Stimulated activated CD4-positive, alpha-beta T cell treated with anti-CD3 and anti-CD28 coated beads, Interleukin-2, amount 100 ng/mL, for 48 hours (primary cell): ENCODE data around the gene FPR1.
"Not testable (repeated sequence)": the region's sequence is repeated elsewhere in the genome, so short reads cannot be mapped to it uniquely, and the experiment has no call there.

Experiments
- DNase-seq, 2 donors: peaks; one replicate each; pipeline ENCODE4 v3.0.0-alpha.2; 2020

FPR1 gene

DNA sequence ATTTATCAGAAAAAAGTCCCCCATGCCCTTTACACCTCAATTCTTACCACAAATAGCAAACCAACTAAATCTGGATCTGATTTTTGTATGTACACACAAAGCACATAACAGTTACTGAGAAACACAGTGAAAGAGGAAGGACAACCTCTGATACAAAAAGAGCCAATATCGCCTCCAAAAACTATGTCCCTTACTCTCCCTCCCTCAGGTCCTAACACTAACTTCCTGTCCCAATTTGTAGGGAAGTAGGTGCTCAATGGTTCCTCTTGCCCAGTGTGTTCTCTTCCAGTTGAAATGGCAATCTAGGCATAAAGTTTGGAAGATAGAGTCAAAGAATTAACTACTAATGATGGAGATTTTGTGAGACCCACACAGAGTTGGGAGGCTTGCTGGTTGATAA, 27.5 kb upstream of the FPR1 start:
- DNase-seq: no peak

DNA sequence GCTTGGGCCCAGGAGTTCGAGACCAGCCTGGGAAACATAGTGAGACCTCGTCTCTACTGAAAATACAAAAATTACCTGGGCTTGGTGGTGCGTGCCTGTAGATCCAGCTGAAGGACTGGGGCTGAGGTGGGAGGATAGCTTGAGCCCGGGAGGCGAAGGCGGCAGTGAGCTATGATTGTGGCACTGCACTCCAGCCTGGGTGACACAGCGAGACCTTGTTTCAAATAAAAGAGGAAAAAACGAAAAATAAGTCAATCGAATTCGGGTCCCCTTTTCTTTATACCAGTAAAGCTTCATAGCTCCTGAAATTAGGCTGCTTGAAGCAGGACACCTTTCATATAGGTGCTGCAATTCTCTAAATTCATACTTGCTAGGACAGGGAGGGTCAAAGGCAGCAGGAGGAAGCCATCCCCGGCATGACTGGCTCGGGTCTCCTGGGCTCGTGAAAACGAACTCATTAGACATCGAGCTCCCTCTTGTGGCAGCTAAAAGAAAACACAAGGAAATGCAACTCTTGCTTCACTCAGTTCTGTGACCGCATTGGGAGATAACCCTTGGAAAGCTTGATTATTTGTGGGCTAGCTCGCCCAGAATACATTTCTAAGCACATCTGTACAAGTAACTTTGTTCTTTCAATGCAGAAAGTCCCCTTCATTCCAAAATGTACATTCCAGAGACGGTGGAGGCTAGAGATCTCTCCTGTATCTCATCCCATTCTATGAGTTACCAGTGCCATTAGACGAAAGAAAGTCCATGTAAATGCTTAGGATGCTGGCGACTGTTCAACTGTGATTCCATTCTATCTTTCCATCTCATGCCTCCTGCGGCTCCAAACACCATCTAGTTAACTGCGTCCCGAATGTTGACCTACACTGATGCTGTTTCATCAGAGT, 26.1 kb upstream of the FPR1 start:
- DNase-seq: peak; percentile 19 to 40

DNA sequence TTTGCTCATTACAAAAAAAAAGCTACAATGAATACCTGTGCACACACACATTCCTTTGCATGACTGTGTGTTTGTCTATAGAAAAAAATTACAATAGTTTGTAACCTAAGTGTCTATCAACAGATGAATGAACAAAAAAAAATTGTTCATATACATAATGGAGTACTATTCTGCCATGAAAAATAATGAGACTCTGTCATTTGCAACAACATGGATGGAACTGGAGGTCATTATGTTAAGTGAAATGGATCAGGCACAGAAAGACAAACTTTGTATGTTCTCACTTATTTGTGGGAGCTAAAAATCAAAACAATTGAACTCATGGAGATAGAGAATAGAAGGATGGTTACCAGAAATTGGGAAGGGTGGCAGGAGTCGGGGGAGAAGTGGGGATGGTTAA, 24.9 kb upstream of the FPR1 start:
- DNase-seq: not testable (repeated sequence)

DNA sequence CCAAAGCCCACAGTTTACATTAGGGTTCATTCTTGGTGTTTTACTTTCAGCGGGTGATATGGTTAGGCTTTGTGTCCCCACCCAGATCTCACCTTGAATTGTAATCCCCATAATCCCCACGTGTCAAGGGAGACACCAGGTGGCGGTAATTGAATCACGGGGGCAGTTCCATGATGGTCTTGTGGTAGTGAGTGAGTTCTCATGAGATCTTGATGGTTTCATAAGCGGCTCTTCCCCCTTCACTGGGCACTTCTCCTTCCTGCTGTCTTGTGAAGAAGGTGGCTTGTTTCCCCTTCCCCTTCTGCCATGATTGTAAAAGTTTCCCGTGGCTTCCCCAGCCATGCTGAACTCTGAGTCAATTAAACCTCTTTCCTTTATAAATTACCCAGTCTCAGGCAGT, 21.3 kb upstream of the FPR1 start:
- DNase-seq: no peak

DNA sequence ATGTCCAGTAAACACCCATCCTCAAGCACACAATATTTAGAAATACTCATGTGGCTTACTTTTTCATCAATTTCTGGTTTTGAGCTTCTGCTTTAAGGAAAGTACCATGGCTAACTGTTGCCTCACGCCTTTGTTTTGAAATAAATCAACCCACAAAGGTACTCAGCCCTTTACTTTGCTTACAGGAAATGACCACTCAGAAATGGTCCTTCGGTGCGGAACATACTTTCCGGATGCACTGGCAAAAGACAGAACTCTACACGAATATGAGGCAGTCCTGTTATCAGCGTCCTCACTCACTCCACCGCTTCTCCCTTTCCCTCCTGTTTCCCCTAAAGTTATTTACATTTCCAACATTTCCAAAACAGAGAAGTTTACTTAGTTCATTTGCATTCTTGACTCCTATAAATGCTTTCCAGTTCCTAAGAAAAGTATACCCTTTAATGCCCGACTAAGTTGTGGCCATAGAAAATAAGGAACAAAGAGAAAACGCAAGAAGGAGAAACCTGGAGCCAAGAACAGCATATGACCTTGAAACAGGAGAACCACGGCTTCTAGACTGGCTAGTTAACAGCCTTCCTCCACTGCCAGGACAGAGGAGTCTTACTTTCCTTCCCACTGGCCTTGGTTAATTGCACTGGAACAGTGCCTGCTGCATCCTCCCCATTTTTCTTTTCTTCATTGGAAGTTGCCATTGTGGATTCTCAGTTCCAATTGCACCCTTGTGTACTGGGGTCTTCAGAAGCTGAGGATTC, 19.9 kb upstream of the FPR1 start:
- no peak for DNase-seq

DNA sequence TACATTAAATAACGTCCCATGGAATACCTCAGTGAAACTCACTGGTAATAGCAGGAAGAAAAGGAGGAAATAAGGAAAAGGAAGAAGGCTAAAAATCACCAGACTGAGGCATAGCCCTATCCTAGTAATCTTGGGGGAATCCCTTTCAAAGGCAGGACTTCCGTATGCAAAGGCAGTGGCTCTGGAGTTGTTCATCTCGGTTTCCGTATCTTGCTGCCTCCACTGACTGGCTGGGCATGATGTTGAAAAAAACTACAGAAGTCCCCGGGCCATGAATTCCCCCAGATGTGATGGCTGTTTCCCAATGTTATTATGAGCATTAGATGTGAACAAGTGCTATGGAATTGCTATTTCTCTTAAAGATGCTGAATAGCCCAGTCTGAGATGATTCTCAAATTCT, 14.8 kb upstream of the FPR1 start:
- DNase-seq: no peak

DNA sequence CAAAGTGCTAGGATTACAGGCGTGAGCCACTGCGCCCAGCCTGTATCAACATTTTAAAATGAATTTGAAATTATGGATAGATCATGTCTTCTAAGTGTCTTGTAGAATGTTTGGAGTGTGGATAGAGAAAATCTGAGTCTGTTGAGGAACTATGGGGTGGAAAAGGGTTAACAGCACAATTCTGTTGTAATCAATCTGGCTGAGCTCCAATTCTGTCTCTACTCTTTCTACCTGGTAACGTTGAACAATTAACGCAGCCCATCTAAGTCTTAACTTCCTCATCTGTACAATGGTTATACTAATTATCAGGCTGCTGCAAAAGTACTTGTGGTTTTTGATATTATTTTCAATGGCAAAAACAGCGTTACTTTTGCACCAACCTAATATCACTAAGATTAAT, 13.4 kb upstream of the FPR1 start:
- DNase-seq: no peak

DNA sequence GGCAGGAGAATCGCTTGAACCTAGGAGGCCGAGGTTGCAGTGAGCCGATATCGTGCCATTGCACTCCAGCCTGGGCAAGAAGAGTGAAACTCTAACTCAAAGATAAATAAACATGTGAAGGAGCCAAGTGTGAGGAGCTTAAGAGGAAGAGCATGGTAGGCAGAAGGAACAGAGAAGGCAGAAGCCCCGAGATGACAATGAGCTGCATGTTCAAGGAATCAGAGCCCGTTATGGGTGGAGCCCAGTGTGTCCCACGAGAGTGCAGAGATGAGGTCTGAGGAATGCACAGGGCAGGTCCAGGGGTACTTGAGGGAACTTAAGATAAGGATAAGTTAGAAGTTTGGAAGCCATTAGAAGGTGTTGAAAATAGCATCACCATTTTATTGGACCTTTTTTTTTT, 10.0 kb upstream of the FPR1 start:
- DNase-seq: no peak

DNA sequence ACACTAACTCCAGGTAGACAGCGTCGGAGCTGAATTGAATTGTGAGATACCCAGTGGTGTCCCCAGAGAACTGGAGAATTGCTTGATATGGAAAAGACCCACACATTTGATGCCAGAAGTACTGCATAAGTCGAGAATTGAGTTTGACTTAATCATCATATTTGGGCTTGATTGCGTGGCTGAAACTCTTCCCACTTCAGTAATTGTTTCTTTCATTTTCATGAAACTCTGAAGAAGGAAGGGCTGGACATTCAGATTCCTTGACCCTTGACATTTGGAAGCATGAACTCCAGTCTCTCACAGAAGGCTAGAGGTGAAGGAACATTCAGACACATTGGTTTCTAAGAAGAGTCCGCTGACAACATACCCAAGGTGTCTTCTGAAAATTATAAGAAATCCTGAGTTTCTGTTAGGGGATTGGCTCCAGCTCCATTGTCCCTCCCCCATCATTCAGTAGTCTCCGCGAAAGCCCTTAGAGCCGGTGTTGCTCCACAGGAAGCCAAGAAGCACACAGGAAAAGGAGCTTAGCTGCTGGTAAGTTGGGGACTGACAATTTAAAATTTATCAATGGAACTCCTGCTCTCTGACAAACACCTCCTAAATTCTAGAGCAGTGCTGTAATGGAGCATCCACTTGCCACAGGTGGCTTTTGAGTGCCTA, 9.1 kb upstream of the FPR1 start, which contains the start of gene FPR2:
TSS of gene FPR2 (plus strand) at position 484 of the 660 bp plus-strand sequence. CDS start 7,479 bp downstream, outside the sequence.
- DNase-seq: no peak

DNA sequence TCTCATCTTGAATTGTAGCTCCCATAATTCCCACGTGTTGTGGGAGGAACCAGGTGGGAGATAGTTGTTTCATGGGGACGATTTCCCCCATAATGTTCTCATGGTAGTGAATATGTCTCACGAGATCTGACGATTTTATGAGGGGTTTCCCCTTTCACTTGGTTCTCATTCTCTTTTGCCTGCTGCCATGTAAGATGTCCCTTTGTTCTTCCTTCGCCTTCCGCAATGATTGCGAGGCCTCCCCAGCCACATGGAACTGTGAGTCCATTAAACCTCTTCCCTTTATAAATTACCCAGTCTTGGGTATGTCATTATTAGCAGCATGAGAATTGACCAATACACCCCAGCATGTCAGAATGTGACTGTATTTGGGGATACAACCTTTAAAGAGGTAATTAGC, 3.9 kb upstream of the FPR1 start:
- no peak for DNase-seq

DNA sequence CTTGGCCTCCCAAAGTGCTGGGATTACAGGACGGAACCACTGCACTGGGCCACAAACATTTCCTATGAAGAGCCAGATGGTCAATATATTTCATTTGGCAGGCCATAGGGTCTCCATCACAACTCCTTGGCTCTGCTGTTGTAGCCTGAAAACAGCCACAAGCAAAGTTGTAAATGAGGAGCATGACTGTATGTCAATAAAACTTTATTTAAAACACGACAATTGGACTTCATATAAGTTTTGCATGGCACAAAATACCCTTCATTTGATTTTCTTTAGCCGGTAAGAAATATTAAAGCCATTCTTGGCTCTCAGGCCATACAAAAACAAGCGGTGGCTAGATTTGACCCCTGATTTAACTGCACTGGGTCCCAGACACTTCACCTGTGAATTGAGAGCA, 3.1 kb upstream of the FPR1 start:
- DNase-seq: no peak

DNA sequence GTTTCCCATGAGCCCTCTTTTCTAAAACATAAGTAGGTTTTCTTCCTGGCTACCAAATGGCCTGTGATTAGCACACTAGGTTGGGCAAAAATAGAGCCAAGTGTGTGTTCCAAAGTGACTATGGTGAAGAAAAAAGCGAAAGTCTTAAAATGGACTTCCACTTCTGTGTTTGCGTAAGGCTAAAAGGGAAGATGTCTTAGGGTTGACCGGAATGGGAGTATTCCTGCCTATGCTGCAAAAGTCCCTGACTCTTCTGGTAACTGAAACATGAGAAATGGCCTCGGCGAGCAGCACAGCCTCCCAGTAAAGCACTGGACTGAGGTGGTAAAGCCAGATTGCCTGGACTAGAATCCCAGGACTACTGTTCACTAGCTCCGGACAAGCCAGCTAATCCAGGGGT, 2.4 kb upstream of the FPR1 start:
- DNase-seq: no peak

DNA sequence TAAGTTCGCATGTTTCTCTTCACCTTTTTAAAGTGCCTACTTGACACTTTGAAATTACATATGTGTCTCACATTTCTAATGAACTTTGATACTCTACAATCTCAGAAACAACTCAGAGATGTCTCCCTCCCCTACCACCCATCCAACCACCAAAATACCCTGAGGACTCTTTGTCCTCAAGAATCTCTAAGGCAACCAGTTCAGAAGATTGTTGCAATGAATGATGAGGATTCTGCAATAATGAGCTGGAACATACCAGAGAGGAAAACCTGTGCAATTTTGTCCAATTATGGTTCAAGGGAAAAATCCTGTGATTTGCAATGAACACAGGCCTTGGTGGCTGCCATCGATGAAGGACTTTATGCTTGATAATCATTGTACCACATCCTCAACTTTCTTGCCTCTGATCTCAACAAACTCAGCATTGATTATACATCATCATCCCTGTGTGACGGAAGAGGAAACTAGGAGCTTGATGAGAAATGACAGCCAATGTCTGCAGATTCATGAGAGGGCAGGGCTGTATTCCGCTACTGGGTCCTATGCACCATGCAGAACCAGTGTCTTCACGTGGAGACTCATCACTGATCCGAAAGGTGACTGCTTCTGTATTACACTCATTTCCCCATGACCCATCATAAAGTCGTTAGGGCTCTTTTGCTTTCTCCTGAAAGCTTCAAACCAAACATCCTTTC, 1.1 kb downstream of the FPR1 start:
- no peak for DNase-seq

DNA sequence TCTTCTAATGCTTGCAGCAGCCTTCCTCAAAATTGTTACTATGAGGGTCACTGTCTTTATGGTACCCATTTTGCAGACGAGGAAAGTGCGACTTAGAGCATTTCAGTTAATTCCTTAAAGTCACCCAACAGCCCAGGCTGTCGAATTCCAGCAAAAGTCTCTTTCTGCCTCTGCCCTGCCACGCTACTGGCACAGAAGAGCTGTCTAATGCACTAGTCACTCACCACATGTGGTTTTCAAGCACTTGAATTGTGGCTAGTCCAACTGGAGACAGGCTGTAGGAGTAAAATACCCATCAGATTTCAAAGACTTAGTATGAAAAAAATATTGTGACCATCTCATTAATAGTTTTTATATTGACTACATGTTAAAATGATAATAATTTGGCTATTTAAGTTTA, 1.7 kb downstream of the FPR1 start:
- no peak for DNase-seq

DNA sequence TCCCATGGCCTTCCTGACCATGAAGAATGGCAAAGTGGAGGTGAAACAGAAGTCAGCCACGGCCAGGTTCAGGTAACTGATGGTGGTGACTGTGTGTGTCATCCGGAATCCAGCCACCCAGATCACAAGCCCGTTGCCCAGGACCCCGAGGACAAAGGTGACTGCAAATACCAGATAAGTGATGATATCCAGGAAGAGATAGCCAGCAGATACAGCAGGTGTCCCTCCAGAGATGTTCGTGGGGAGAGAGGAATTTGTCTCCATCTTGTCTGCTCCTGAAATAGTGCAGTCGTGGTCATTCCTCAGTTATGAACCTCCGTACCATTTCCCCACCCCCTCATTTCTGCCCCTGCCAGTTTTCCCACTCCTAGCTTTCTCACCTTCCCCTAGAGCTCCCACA, 4.9 kb downstream of the FPR1 start:
- DNase-seq: no peak

DNA sequence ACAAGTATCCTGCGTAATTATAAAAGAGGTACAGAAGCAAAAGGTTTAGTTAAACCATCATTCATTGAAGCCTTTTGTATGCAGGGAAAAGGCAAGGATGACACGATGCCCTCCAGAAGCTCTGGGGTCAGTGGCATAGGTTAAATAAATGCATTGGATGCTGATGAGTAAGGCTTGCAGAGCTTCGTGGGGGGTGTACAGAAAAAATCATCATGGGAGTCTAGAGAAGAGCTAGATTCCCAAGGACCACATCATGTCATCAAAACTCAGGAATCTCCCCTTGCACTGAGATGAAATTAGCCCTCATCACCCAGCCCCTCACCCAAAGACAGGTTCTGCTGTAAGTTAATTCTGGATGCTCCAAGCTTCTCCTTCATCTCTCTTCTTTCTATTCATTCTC, 8.3 kb downstream of the FPR1 start:
- DNase-seq: no peak

DNA sequence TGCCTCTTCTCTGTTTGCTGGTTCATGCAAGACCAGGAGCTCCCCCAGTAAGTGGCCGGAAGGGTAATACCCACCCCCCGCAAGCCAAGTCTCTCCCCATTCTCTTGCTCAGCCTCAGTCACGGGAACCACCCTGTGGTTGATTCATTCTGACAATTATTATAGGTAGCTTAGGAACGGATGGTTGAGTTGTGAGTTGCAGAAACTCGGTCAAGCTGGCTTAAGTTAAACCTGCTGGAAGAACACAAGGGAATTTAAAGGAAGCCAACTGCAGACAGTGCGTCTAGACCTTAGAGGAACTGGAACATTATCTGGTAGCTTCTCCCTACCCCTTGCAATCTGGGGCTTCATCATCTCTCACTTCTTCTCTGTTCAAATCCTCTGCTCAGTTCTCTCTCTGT, 8.9 kb downstream of the FPR1 start:
- DNase-seq: no peak

DNA sequence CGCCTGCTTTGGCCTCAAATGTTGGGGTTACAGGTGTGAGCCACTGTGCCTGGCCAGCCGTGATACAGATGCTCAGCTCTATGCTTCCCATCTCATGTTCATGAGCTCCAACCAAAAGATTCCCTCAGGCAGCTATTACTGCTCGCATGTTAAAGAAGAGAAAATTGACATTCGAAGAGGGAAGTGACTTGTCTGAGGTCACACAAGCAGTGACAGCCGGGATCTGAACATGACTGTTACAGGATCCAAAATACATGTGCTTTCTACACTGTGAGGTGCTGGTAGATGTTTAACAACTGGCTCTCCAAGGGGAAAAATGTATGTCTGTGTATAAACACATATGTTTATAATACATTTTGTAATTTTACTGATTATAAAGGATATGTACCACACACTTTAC, 11.3 kb downstream of the FPR1 start:
- no peak for DNase-seq

DNA sequence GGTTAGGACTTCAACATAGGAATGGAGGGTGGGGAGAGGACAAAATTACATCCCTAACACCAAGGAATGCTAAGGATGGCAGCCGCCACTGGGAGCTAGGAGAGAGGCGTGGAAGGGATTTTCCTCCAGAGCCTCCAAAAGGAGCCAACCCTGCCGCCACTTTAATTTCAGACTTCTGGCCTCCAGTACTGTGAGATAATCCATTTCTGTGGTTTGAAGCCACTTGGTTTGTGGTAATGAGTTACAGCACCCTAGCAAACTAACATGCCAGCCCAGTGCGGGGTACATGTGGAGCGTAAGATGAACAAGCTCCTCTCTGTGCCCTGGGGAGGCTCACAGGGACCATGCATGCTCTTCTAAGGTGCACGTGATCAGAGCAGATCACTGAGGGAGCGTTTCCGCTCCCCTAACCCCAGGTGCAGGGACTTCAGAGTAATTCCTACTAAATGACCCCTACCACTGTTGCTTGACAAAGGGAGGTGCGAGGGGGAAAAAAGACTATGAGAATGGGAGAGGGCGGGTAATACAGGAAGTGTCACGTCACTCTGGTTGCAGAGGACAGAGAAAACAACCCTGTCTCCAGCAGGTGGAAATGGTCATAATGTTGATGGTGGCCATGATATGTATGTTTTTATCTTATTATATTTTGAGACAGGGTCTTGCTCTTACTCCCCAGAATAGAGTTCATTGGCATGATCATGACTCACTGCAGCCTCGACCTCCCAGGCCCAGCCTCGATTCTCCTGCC, 12.0 kb downstream of the FPR1 start:
- no peak for DNase-seq

DNA sequence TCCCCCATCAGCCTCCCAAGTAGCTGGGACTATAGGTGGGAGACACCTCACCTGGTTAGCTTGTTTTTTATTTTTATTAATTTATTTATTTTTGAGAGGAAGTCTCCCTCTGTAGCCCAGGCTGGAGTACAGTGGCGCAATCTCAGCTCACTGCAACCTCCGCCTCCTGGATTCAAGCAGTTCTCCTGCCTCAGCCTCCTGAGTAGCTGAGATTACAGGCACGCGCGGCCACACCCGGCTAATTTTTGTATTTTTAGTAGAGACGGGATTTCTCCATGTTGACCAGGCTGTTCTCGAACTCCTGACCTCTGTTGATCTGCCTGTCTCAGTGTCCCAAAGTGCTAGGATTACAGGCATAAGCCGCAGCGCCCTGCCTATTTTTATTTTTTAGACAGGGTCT, 13.2 kb downstream of the FPR1 start:
- DNase-seq: not testable (repeated sequence)

DNA sequence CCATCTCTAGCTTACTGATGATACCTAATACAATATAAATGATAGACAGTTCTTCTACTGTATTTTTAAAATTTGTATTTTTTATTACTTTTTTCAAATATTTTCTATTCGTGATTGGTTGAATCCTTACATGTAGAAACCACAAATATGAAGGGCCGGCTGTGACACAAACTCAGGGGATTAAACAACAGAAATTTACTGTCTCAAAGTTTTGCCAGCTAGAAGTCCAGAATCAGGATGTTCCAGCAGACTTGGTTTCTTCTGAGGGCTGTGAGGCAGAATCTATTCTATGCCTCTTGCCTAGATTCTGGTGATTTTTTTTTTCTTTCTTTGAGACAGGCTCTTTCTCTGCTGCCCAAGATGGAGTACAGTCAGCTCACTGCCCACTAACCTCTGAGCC, 13.8 kb downstream of the FPR1 start:
- no peak for DNase-seq

DNA sequence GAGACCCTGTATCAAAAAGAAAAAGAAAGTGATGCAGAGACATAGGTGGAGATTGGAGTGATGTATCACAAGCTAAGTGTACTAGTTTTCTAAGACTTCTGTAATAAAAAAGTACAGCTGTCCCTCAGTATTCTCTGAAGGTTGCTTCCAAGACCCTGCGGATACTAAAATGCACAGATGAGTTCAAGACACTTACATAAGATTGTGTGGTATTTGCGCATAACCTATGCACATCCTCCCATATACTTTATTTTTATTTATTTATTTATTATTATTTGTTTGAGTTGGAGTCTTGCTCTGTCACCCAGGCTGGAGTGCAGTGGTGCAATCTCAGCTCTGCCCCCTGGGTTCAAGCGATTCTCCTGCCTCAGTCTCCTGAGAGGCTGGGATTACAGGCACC, 14.3 kb downstream of the FPR1 start:
- DNase-seq: no peak
